GM12892 (cell line): Measurements from ENCODE around the gene RRAD.

Source experiments
- DNase-seq: peaks from one replicate; pipeline ENCODE4 v3.0.0; 2011; ENCODE audit not compliant: insufficient read length
- FAIRE-seq: peaks from 2 replicates; lab custom pipeline; 2011; peaks lifted over from hg19 to GRCh38; lab: Jason Lieb, UNC
- POLR2A ChIP-seq: IDR thresholded peaks from 2 replicates; pipeline ENCODE4 v1.6.1; 2011; ENCODE audit warnings: low read depth, low read length, control low read depth
- POLR2AphosphoS5 ChIP-seq: IDR thresholded peaks from 2 replicates; pipeline ENCODE4 v1.6.1; 2011; ENCODE audit warnings: low read depth, low read length, control low read depth
- TAF1 ChIP-seq: IDR thresholded peaks from 2 replicates; pipeline ENCODE4 v1.6.1; 2011; ENCODE audit warnings: low read depth, mild to moderate bottlenecking, control low read depth, low read length, borderline replicate concordance

Gene RRAD

GRCh38 chr16:66928702-66929388 lies 3.5 kb upstream of the RRAD start:
- DNase-seq (no peak), FAIRE-seq (no peak)
- TF ChIP-seq POLR2A (no peak), POLR2AphosphoS5 (no peak)

- no peak for TF ChIP-seq POLR2AphosphoS5
- no peak for TF ChIP-seq POLR2A
- TF ChIP-seq TAF1: no peak
- no peak for FAIRE-seq
- DNase-seq: no peak
Measured at GRCh38 chr16:66927918-66928649, 2.7 kb upstream of the RRAD start.

- no peak for TF ChIP-seq POLR2A
- FAIRE-seq: no peak
- DNase-seq: no peak
Measured at GRCh38 chr16:66926961-66927436, 1.7 kb upstream of the RRAD start.

- TF ChIP-seq POLR2A: no peak
- TF ChIP-seq TAF1: no peak
- no peak for TF ChIP-seq POLR2AphosphoS5
- DNase-seq (no peak), FAIRE-seq (no peak)
Measured at GRCh38 chr16:66926171-66926947, 1.0 kb upstream of the RRAD start.

GRCh38 chr16:66924527-66925321 lies 611 bp downstream of the RRAD start:
- DNase-seq (peak; percentile 66), FAIRE-seq (no peak)
- TF ChIP-seq TAF1: no peak
- TF ChIP-seq POLR2AphosphoS5: no peak
- TF ChIP-seq POLR2A: no peak

GRCh38 chr16:66923866-66924265 lies 1.5 kb downstream of the RRAD start:
- TF ChIP-seq POLR2AphosphoS5 (no peak), TAF1 (no peak), POLR2A (no peak)
- FAIRE-seq (no peak), DNase-seq (no peak)

- no peak for FAIRE-seq
- DNase-seq: no peak
- TF ChIP-seq POLR2A: no peak
- TF ChIP-seq TAF1: no peak
- TF ChIP-seq POLR2AphosphoS5: no peak
Measured at GRCh38 chr16:66923247-66923731, 2.0 kb downstream of the RRAD start.

- no peak for FAIRE-seq
Measured at GRCh38 chr16:66921729-66922450, 3.4 kb downstream of the RRAD start.

GRCh38 chr16:66920924-66921680 lies 4.2 kb downstream of the RRAD start:
- FAIRE-seq (no peak), DNase-seq (no peak)
- TF ChIP-seq POLR2AphosphoS5: no peak
- no peak for TF ChIP-seq POLR2A
- no peak for TF ChIP-seq TAF1

More at GRCh38 chr16:66921729-66922450, 3.4 kb downstream of the RRAD start:
- no peak for DNase-seq
- no peak for TF ChIP-seq POLR2AphosphoS5
- TF ChIP-seq TAF1: no peak
- no peak for TF ChIP-seq POLR2A

GRCh38 chr16:66920299-66920590 lies 5.1 kb downstream of the RRAD start:
- FAIRE-seq (no peak), DNase-seq (no peak)
- TF ChIP-seq POLR2AphosphoS5: no peak
- no peak for TF ChIP-seq TAF1
- TF ChIP-seq POLR2A: no peak
